ENCODE data around the gene SNX3. TPM values are rescaled to one million over a fixed set of nuclear protein-coding genes. Genes with fewer than 3 reads are reported as not detected.
"Not testable (repeated sequence)": the region's sequence is repeated elsewhere in the genome, so short reads cannot be mapped to it uniquely, and the experiment has no call there.

SNX3 gene
- total RNA-seq, 4 donors from 2014 or later, result 150 to 177 (median 168) TPM

DNA sequence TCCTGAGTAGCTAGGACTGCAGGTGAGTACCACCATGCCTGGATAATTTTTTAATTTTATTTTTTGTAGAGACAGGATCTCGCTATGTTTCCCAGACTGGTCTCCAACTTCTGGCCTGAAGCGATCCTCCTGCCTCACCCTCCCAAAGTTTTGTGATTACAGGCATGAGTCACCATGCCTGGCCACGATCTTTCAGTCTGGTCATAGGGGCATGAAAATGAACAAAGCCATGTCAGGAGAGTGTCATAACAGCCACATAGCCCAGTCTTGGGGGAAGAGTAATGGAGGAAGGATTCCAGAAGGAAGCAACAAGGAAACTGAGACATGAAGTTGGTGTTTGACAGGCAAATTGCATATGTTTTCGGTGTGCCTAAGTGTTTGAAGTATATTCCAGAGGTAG lies 17.0 kb upstream of the SNX3 start:
- no peak for TF ChIP-seq POLR2A (IDR thresholded peaks at IDR 0.05)
- TF ChIP-seq, protein P1, sequence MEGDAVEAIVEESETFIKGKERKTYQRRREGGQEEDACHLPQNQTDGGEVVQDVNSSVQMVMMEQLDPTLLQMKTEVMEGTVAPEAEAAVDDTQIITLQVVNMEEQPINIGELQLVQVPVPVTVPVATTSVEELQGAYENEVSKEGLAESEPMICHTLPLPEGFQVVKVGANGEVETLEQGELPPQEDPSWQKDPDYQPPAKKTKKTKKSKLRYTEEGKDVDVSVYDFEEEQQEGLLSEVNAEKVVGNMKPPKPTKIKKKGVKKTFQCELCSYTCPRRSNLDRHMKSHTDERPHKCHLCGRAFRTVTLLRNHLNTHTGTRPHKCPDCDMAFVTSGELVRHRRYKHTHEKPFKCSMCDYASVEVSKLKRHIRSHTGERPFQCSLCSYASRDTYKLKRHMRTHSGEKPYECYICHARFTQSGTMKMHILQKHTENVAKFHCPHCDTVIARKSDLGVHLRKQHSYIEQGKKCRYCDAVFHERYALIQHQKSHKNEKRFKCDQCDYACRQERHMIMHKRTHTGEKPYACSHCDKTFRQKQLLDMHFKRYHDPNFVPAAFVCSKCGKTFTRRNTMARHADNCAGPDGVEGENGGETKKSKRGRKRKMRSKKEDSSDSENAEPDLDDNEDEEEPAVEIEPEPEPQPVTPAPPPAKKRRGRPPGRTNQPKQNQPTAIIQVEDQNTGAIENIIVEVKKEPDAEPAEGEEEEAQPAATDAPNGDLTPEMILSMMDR (IDR thresholded peaks at IDR 0.05 in 4 of 5, conservative IDR thresholded peaks at IDR 0.05 in 1 of 5), result no peak
- no peak for DNase-seq
- Histone ChIP-seq H3K27ac (no peak overlapping the region), H3K9me3 (no peaks in the 10 kb centered on the region), H3K4me1 (no peaks in the 10 kb centered on the region), H3K36me3 (no peaks in the 10 kb centered on the region), H3K4me3 (no peak overlapping the region), H3K27me3 (no peaks in the 10 kb centered on the region)
- intact Hi-C loops (cut with DNase I; ENCODE audit: low total_unique reads), result no loop called here
- no peak for ATAC-seq
- in situ Hi-C loops (cut with MboI; ENCODE audit: low sequenced_read_pairs in 4 of 4), result loop anchor here in 1 of 4 donors (25.0 kb wide), 1 partner anchor 834 kb away; no protein-coding TSS in a partner anchor

GRCh38 chr6:108277295-108277694 lies 16.5 kb upstream of the SNX3 start:
- no peak for TF ChIP-seq POLR2A (IDR thresholded peaks at IDR 0.05)
- TF ChIP-seq, protein P1 (IDR thresholded peaks at IDR 0.05 in 4 of 5, conservative IDR thresholded peaks at IDR 0.05 in 1 of 5), result no peak
- intact Hi-C loops (cut with DNase I; ENCODE audit: low total_unique reads), result no loop called here
- no peaks in the 10 kb centered on the region for H3K36me3 ChIP-seq
- no peak overlapping the region for H3K4me3 ChIP-seq
- H3K9me3 ChIP-seq, result no peaks in the 10 kb centered on the region
- ATAC-seq (no peak), DNase-seq (no peak)
- no peaks in the 10 kb centered on the region for H3K27me3 ChIP-seq
- no peak overlapping the region for H3K27ac ChIP-seq
- H3K4me1 ChIP-seq, result no peaks in the 10 kb centered on the region
- in situ Hi-C loops (cut with MboI; ENCODE audit: low sequenced_read_pairs in 4 of 4), result loop anchor here in 1 of 4 donors (25.0 kb wide), 1 partner anchor 835 kb away; no protein-coding TSS in a partner anchor

- in situ Hi-C loops (cut with MboI; ENCODE audit: low sequenced_read_pairs in 4 of 4), result loop anchor here in 1 of 4 donors (25.0 kb wide), 1 partner anchor 836 kb away; no protein-coding TSS in a partner anchor
- ATAC-seq (no peak), DNase-seq (no peak)
- Histone ChIP-seq H3K4me1 (no peaks in the 10 kb centered on the region), H3K27ac (no peak overlapping the region), H3K9me3 (no peaks in the 10 kb centered on the region), H3K27me3 (no peaks in the 10 kb centered on the region), H3K4me3 (no peak overlapping the region), H3K36me3 (no peaks in the 10 kb centered on the region)
- TF ChIP-seq, protein P1 (IDR thresholded peaks at IDR 0.05 in 4 of 5, conservative IDR thresholded peaks at IDR 0.05 in 1 of 5), result no peak
- TF ChIP-seq POLR2A (IDR thresholded peaks at IDR 0.05), result no peak
- intact Hi-C loops (cut with DNase I; ENCODE audit: low total_unique reads), result no loop called here
Observed at GRCh38 chr6:108275976-108276375, 15.1 kb upstream of the SNX3 start.

GRCh38 chr6:108274546-108274945 lies 13.7 kb upstream of the SNX3 start:
- intact Hi-C loops (cut with DNase I; ENCODE audit: low total_unique reads), result no loop called here
- Histone ChIP-seq H3K36me3 (no peaks in the 10 kb centered on the region), H3K4me1 (no peaks in the 10 kb centered on the region), H3K27ac (no peak overlapping the region), H3K9me3 (no peaks in the 10 kb centered on the region), H3K27me3 (no peaks in the 10 kb centered on the region), H3K4me3 (no peak overlapping the region)
- ATAC-seq (no peak), DNase-seq (no peak)
- TF ChIP-seq, protein P1 (IDR thresholded peaks at IDR 0.05 in 4 of 5, conservative IDR thresholded peaks at IDR 0.05 in 1 of 5), result no peak
- no peak for TF ChIP-seq POLR2A (IDR thresholded peaks at IDR 0.05)
- in situ Hi-C loops (cut with MboI; ENCODE audit: low sequenced_read_pairs in 4 of 4), result no loop called here

DNA sequence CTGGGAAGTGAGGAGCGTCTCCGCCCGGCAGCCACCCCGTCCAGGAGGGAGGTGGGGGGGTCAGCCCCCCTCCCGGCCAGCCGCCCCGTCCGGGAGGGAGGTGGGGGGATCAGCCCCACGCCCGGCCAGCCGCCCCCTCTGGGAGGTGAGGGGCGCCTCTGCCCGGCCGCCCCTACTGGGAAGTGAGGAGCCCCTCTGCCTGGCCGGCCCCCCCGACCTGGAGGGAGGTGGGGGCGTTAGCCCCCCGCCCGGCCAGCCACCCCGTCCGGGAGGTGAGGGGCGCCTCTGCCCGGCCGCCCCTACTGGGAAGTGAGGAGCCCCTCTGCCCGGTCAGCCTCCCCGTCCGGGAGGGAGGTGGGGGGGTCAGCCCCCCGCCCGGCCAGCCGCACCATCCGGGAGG lies 9.1 kb upstream of the SNX3 start:
- ATAC-seq; in situ Hi-C loops (cut with MboI; ENCODE audit: low sequenced_read_pairs in 4 of 4): not testable (repeated sequence)
- intact Hi-C loops (cut with DNase I; ENCODE audit: low total_unique reads), result loop anchor here (10.0 kb wide), 2 partner anchors 315 to 825 kb away; partner anchors contain the start of genes CEP57L1, SEC63 and SESN1

More for the DNA sequence above, 9.1 kb upstream of the SNX3 start:
- not testable (repeated sequence) for DNase-seq, H3K27me3 ChIP-seq, H3K4me1 ChIP-seq, H3K9me3 ChIP-seq, H3K4me3 ChIP-seq, H3K27ac ChIP-seq, H3K36me3 ChIP-seq

All from gastrocnemius medialis (tissue), 4 donors.